ENCODE data around the gene GLCE. TPM values are rescaled to one million over a fixed set of nuclear protein-coding genes. Genes with fewer than 3 reads are reported as not detected.

The GLCE gene
- total RNA-seq, 4 donors from 2014 or later = 5.9 to 18.8 (median 10.2) TPM

GRCh38 chr15:69319384-69320375 lies 159.2 kb downstream of the GLCE start:
- no peak for ATAC-seq
- Histone ChIP-seq H3K4me3 (no peak overlapping the region), H3K27ac (no peak overlapping the region), H3K4me1 (peaks cover 0 to 9% (median 0%) of the 10 kb centered on the region in 3 donors), H3K27me3 (peaks cover 12% of the 10 kb centered on the region), H3K36me3 (no peaks in the 10 kb centered on the region), H3K9me3 (no peaks in the 10 kb centered on the region)
- WGBS, 2 donors (ENCODE audit: low coverage in 1 of 2) = 67% methylated on average over 12 of the region's 19 CpGs; no CpG with 5 or more reads in 1 of the 2 donors
- no peak for TF ChIP-seq POLR2AphosphoS5 (IDR thresholded peaks at IDR 0.05)

GRCh38 chr15:69320977-69321554 lies 160.6 kb downstream of the GLCE start:
- no peak overlapping the region for H3K27ac ChIP-seq
- H3K27me3 ChIP-seq = peaks cover 12% of the 10 kb centered on the region
- no peak for ATAC-seq
- H3K36me3 ChIP-seq = no peaks in the 10 kb centered on the region
- no peak overlapping the region for H3K4me3 ChIP-seq
- 32 to 49% methylated on average over 5 to 7 of the region's 7 CpGs for WGBS, 2 donors (ENCODE audit: low coverage in 1 of 2)
- peaks cover 0 to 9% (median 0%) of the 10 kb centered on the region in 3 donors for H3K4me1 ChIP-seq
- TF ChIP-seq EP300 (IDR thresholded peaks at IDR 0.05) (no peak), CTCF (IDR thresholded peaks at IDR 0.05) (no peak), POLR2A (IDR thresholded peaks at IDR 0.05) (no peak), POLR2AphosphoS5 (IDR thresholded peaks at IDR 0.05) (no peak)
- H3K9me3 ChIP-seq = no peaks in the 10 kb centered on the region

Other genes starting within 250 kb of the GLCE start
- 1 to 10 TPM; 1.6 to 5.9 (median 2.7) TPM for gene SPESP1, start 230.1 kb upstream of the GLCE start, total RNA-seq
- under 1 TPM in 2 of 4 donors, not detected in 2; 0.12 to 0.54 TPM for gene NOX5, start 145.9 kb upstream of the GLCE start, total RNA-seq
- 1 to 10 TPM in 2 of 4 donors, under 1 TPM in 2; 0.27 to 2.6 (median 1.4) TPM for gene PAQR5, start 138.3 kb downstream of the GLCE start, total RNA-seq